GM13977 (cell line): ENCODE results near the gene CNN3.

Experiments used
- DNase-seq: peaks from one replicate; pipeline ENCODE4 v3.0.0; 2012; ENCODE audit warnings: low spot score
- in situ Hi-C: fragments of 300-500 bp; cut with MboI; formaldehyde crosslinking; loops from one replicate; pipeline ENCODE4 v1.12.0; 2022; ENCODE audit warnings: low sequenced_read_pairs, low pct_unique_long_range_greater_than_20kb, mixed read lengths, inconsistent platforms; ENCODE audit not compliant: unreplicated experiment
- TF ChIP-seq, protein P1 (sequence below): IDR thresholded peaks from 2 replicates; pipeline ENCODE4 v1.5.1; 2012; ENCODE audit warnings: mild to moderate bottlenecking, control low read depth; ENCODE audit not compliant: insufficient read depth; ENCODE audit errors: extremely low read depth, missing control alignments

Gene CNN3

DNA sequence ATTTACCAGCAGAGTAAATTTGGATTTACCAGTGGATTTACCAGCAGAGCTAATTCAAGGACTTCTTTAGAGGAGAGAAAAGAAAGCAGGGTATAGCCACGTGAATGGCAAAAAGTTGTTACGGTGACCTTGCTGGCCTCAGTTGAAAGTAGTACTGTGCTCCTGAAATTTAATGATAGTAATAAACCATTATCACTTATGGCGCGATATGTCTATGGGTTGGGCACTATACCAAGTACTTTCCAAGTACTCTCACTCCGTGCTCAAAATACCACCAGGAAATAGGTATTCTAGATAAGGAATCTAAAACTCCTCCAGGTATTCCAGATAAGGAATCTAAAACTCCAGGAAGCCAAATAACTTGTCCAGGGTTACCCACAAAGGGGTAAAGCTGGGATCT, 70.9 kb downstream of the CNN3 start:
- no peak for DNase-seq
- in situ Hi-C loops: loop anchor here (10.0 kb wide), 1 partner anchor 189 kb away; no protein-coding TSS in a partner anchor

GRCh38 chr1:94855307-94855700, 71.6 kb downstream of the CNN3 start:
- TF ChIP-seq, protein P1, sequence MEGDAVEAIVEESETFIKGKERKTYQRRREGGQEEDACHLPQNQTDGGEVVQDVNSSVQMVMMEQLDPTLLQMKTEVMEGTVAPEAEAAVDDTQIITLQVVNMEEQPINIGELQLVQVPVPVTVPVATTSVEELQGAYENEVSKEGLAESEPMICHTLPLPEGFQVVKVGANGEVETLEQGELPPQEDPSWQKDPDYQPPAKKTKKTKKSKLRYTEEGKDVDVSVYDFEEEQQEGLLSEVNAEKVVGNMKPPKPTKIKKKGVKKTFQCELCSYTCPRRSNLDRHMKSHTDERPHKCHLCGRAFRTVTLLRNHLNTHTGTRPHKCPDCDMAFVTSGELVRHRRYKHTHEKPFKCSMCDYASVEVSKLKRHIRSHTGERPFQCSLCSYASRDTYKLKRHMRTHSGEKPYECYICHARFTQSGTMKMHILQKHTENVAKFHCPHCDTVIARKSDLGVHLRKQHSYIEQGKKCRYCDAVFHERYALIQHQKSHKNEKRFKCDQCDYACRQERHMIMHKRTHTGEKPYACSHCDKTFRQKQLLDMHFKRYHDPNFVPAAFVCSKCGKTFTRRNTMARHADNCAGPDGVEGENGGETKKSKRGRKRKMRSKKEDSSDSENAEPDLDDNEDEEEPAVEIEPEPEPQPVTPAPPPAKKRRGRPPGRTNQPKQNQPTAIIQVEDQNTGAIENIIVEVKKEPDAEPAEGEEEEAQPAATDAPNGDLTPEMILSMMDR: no peak
- in situ Hi-C loops: loop anchor here (10.0 kb wide), 1 partner anchor 189 kb away; no protein-coding TSS in a partner anchor
- DNase-seq: no peak

More for the DNA sequence above, 70.9 kb downstream of the CNN3 start:
- TF ChIP-seq, protein P1: no peak

- in situ Hi-C loops: loop anchor here (10.0 kb wide), 1 partner anchor 190 kb away; no protein-coding TSS in a partner anchor
- TF ChIP-seq, protein P1: peak; percentile 90
- peak; percentile 88 for DNase-seq
Observed at GRCh38 chr1:94854458-94855306, 72.2 kb downstream of the CNN3 start.

GRCh38 chr1:94852788-94853187, 74.1 kb downstream of the CNN3 start:
- no peak for DNase-seq
- in situ Hi-C loops: loop anchor here (10.0 kb wide), 1 partner anchor 192 kb away; no protein-coding TSS in a partner anchor
- TF ChIP-seq, protein P1: no peak

DNA sequence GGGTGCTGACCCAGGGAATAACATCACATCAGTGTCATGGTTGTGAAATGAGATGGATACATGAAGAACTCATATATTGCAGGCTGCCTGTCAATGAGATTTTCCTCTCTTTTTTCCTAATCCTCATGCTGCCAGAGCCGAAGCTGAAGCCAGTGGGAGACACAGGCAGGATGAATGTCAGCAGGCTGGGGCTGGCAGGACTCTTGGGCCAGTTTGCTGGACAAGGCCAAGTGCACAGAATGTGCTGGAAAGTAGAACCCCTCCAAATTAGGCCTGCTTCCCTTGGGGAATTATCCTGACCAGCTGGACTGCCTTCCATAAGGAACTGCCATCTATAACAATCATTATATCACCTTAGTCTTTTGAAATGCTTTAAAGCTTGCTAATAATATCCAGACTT, 75.3 kb downstream of the CNN3 start:
- in situ Hi-C loops: loop anchor here (10.0 kb wide), 1 partner anchor 193 kb away; no protein-coding TSS in a partner anchor
- TF ChIP-seq, protein P1: no peak

More for the DNA sequence above, 75.3 kb downstream of the CNN3 start:
- DNase-seq: no peak
